Right ventricle myocardium superior (tissue), 1 donor: ENCODE results near the gene KCNG1. TPM values are rescaled to one million over a fixed set of nuclear protein-coding genes. Genes with fewer than 3 reads are reported as not detected.

Experiments
- ATAC-seq: fragments of 200-7000 bp; cut with Tn5 transposase; one replicate; pipeline ENCODE4 v1.9.1; 2020; ENCODE audit warnings: mild to moderate bottlenecking; ENCODE audit not compliant: poor library complexity
- DNase-seq: peaks from one replicate; pipeline ENCODE4 v3.0.0-alpha.2; 2020
- intact Hi-C: fragments of 100-400 bp; cut with DNase I; formaldehyde crosslinking; loops from one replicate; pipeline ENCODE4 v1.11.2; 2022
- total RNA-seq: library from RNA; stranded (reverse); fragmentation: NEBNext Ultra II Directional; extraction: Animal tissue kit (Norgen Biotek cat#: 25700); gene quantifications from one replicate; pipeline ENCODE4 v1.2.1, GENCODE V29; 2021
- donor health status: DM: no; HTN: yes; CAD: no; lungs with severe emphysema.

The KCNG1 gene
- total RNA-seq, 1 donor from 2014 or later = 0.32 TPM

DNA sequence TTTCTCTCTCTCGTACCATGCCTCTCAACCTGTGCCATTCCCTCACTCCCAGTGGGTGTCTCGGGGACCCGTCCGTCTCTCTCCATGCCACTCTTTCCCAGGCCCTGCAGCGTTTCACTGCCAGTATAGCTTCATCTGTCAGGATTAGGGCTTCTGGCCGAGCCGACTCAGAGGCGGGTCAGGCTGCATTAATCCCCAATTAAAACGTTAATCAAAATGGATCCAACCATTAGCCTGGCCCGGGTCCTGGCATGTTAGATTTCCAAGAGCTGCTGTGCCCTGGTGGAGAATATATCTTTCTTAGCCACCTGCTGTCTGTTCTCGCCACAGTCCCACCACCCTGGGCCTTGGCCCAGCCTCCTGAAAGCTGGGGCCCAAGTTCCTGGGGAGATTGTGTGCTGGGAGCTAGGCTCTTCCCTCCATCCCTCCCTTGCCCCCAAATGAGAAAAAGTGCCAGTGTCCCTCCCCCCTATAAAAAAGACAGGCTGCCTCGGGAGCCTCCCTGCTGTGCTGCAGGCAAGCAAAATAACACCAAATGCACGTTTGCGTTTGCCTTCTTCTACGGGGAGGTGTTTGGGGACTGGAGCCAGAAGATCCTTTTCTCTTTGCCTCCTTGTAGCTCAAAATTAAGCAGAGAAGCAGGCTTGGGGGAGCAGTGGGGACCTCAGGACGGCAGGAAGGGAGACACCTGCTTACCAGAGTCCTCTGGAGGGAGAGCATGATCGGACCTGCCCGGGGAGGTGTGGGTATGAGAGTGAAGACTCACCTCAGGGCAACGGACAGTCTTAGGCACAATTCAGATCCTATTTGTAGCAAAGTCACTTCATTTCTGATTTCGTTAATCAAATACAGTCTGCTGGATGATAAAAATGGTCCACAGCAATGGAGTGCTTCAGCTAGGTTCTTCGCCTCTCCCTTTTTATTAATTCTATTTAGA is 3.0 kb downstream of the KCNG1 start:
- ATAC-seq (no peak), DNase-seq (no peak)
- intact Hi-C loops = no loop called here

DNA sequence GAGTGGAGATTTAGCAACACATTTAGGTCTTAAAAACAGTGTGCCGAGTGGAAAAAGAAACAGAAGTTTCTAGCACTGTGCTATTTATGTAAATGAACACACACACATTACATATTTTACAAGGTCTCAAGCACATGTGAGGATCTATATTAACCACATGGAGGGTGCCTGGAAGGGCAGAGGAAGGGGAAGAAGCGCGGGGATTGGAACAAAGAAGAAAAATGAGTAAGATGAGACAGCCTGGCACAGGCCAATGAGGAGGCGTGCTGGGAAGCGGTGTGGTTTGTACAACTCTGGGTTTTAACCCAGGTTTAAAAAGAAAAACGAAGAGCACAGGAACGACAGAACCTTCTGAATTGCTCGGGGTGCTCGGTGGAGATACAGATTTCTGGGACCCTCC is 5.7 kb downstream of the KCNG1 start:
- intact Hi-C loops = no loop called here
- DNase-seq = no peak
- ATAC-seq = no peak

DNA sequence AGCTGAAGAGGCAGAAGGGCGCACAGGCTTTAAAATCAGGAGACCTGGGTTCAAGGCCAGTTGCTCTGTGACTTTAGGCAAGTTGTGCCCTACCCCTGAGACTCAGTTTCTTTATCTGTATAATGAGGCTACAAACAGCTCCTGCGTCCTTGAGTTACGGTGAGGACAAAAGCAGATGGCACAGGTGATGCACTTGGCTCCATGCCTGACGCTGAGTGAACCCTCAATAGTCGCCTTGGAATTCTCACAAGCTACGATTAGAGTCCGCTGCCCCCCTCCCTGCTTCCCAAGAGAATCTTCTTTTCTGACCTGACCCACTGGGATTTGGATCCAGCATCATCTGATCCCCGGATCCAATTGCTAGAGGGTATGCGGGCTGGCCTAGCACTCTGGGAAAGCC is 6.4 kb downstream of the KCNG1 start:
- no peak for ATAC-seq
- intact Hi-C loops = no loop called here

DNA sequence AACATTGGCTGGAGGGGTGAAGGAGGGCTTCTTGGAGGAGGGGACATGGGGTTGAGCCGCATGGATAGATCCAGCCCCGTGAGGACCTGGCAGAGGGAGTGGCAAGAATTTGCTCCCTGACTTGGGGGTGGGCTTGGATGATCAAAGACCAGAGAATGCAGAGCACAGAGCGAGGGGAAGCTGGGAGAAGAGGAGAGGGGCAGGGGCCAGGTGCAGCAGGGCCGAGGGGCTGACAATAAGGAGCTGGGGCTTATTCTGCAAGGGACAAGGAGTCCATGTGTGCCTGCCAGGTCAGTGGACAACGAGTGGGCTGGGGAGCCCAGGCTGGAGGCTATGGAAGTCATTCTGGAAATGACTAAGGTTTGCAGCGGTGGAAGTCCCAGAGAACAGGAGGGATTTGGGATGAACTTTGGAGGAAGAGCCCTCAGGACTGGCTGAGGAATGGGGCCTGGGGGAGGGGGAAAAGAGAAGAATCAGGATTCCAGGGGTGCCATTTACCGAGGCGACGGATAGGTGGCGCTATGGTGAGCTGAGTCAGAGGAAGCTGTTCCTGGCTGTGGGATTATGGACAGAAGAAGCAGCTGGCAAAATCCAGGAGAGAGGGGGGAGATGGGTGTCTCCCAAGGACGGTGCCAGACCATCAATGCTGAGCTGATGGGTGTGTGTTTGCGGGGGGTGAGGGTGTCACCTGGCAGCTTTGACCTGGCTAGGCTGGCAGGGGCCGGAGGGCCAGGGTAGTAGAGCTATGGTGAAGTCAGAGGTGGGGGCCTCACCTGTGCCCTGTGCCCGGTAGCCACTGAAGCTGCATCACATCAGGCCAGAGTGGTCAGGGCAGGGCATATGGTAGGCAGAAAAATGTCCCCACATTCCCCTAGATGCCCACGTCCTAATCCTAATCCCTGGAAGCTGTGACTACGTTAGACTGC is 7.8 kb downstream of the KCNG1 start:
- intact Hi-C loops = no loop called here
- ATAC-seq (peak; percentile 46), DNase-seq (no peak)

More for the DNA sequence above, 6.4 kb downstream of the KCNG1 start:
- no peak for DNase-seq

DNA sequence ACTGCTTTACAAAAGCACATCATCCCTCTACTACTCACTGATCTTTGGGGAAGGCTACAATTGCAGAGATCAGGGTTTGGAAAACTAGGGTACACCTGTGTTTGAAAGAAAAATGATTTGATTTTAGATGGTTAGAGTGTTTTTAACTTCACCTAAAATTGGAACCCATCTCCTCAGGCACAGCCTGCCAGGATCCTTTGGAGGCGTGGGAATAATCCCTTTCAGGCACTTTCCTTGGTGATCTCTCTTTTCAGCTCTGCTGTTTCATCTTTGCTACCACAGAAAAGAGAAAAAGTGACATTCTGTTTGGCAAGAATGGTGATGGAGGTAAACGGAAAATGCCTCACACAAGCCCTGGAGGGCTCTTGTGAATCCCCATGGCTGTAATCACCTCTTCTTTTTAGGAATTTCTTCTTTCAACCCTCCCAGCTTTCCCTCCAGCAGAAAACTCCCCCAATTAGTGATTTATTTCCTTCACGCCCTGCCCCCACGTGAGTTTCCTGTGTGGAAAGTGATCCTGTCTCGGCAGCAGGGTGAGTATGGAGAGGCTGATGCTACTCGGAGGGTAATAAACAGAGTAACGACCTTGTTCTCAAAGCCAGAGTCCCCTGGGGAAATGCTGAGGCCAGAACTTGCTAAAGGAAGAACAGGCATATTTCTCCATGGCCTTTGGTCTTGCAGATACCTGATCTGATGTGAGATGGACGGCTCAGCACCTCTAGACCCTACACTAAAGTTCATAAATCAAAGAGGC is 9.2 kb downstream of the KCNG1 start:
- intact Hi-C loops = no loop called here
- ATAC-seq = no peak
- DNase-seq = no peak

DNA sequence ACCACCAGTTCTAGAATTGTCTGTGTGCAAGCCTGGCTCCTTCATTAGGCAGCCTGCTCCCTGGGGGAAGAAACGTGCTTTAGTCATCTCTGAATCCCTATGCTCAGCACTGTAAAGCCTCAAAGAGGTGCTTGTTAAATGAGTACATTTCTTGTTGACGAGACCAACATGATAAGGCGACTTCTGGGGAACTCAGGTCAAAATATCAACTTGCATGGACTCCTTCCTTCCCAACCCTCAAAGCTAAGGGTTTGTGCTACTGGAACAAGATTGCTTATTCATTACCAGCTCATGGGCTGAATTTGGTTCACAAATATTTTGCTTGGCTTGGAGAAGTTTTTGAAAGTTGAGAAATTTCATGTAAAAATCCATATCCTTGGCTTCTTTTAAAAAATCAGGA is 10.6 kb downstream of the KCNG1 start:
- ATAC-seq = no peak
- no peak for DNase-seq
- intact Hi-C loops = no loop called here

DNA sequence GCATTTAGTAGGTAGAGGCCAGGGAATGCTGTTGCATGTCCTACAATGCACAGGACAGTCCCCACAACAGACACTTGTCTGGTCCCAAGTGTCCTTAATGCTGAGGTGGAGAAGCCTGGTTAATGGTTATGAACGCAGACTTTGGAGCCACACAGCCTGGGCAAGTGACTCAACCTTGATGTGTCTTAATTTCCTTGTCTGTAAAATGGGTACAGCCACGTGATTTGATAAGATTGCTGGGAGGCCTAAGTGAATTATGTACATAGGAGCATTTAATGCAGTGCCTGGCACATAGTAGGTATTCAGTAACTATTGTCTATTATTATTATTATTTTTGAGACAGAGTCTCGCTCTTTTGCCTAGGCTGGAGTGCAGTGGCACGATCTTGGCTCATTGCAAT is 11.4 kb downstream of the KCNG1 start:
- no peak for ATAC-seq
- DNase-seq = no peak
- intact Hi-C loops = no loop called here

DNA sequence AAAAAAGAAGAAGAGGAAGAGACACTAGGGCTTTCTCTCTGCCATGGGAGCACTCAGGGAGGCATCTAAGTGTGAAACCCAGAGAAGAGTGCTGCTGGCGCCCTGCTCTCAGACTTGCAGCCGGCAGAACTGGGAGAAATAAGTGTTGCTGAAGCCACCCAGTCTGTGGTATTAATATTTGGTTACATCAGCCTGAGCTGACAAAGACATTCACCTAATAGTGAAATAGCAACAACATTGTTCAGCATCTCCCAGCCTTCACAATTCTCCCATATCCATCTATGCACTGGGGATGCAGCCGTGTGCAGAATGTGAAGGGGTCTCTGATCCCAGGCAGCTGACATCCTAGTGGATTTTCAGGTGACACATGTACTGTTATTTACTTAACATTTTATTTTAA is 12.0 kb downstream of the KCNG1 start:
- no peak for DNase-seq
- intact Hi-C loops = no loop called here
- no peak for ATAC-seq

DNA sequence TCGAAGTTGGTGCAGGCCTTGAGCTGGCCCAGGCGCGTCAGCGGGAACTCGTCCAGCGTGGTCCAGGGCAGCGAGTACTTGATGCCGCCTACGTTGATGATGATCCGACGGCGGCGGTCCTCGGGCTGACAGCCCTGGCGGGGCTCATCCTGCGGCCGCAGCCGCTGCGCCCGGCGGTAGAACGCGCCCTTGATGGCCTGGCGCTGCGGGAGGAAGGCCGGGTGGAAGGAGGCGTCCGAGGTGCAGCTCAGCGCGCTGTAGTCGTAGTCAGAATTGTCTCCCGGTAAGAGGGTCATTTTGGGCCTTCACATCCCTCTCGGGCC is 12.9 kb downstream of the KCNG1 start:
- DNase-seq (no peak), ATAC-seq (no peak)
- intact Hi-C loops = no loop called here

DNA sequence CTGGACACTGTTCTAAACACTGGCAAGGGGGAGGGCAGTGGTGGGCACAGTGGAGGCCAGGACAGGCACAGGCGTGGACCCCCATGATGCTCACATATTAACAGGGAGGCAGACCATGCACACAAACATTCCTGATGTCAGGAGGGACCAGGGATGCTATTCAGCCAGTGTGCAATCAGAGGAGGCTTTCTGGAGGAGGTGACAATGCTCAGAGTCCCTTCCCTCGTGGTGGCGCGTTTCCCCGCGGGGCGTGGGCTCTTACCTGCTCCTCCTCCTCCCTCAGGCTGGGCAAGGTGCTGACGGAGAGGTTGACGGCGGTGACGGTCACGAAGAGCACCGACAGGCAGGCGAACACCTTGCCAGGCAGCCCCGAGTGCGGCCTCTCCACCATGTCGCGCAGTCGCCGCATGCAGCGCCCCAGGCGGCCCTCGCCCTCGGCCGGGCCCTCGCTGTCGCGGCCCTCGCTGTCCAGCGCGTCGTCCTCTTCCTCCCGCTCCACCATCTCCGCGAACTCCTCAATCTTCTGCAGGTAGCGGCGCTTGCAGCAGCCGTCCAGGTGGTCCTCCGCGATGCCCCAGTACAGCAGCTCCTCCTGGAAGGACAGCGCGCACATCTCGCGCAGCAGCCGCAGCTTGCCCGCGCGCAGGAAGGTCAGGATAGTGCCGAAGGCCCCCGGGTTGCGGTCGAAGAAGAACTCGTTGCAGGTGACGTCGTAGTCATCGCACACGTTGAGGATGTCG is 13.4 kb downstream of the KCNG1 start:
- ATAC-seq = no peak
- intact Hi-C loops = no loop called here
- no peak for DNase-seq

DNA sequence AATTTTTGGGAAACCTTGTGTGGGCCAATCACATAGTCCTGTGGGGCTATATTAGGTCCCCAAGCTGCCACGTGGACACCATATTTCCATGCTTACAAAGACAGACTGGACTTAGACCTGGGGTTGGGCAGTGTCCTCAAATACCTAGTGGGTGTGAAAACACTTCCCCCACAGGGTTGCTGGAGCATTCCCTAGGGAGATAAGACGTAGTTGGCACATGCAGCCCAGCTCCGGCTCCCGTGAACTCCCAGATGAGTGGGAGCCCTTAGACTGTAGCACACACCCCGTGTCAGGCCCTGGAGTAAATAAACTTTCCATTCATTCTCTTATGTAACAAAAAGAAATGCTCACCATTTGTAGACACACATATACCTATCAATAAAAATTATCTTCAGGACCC is 14.2 kb downstream of the KCNG1 start:
- ATAC-seq (no peak), DNase-seq (no peak)
- intact Hi-C loops = no loop called here

DNA sequence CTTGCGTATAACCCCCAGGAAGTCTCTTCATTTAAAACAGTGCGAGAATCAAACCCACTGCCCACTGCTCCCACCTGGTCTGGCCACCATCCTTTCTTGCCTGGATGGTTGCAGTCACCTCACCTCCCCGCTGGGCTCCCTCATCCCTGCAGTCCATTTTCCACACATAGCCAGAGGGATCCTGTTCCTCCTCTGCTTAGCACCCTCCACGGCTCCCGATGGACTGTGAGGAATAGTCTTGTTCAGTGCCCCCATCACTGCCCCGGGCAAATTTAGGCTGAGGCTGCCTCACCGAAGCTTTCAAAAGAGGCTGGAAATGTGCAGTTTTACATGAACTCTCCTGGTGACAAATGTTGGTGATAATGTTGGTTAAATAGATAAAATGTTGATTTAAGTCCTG is 17.7 kb downstream of the KCNG1 start:
- intact Hi-C loops = no loop called here
- DNase-seq (no peak), ATAC-seq (no peak)

DNA sequence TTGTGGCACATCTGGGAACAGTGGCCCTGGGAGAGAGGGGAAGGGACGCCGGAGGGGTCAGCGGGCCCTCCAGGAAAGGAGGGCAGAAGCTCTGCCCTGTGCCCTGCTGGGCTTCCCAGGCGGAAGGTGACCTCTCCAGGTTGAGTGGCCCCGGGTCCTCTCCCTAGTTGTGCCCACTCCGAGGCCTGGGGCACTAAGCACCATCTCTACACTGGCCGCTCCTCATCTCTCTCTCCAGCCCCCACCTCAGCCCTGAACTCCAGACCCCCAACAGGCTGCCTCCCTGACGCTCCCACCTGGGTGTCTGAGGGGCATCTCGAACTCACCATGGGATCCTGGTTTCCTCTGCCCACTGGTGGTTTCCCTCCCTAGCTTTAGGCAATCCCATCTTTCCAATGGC is 18.1 kb downstream of the KCNG1 start:
- ATAC-seq = no peak
- DNase-seq = no peak
- intact Hi-C loops = no loop called here

DNA sequence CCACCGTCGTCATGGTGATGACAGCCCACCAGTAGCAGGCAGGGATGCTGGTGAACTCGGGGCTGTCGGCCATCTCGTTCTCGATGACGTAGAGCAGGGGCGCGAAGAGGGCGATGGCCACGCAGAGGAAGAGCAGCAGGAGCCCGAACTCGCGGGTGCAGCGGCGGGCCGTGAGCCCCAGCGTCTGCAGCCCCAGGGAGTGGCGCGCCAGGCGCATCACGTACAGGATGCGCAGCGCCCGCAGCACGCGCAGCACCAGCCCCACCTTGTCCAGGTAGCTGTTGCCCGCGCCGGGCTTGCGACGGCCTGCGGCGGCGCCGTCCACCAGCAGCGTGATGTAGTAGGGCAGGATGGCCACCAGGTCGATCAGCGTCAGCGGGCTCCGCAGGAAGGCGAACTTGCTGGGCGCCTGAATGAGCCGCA is 18.6 kb downstream of the KCNG1 start:
- intact Hi-C loops = no loop called here
- DNase-seq (no peak), ATAC-seq (no peak)

DNA sequence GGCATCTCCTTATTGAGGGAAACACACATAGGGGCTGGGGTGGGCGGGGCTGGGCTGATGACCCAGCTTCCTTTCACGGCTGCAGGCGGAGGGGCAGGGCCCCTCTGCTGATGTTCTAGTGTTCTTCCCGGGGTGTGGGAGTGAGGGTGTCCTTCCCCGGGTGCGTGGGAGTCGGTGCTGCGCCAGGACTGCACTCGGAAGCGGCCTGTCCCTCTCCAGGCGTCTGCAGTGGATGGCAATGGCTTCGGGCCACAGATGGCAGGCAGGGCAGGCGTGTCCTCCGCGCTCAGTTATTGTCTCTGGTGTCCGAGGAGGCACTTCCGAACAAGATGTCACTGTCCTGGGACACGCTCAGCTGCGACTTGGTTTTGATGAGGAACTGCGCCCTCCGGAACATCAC is 19.2 kb downstream of the KCNG1 start:
- intact Hi-C loops = no loop called here
- ATAC-seq = no peak
- no peak for DNase-seq

DNA sequence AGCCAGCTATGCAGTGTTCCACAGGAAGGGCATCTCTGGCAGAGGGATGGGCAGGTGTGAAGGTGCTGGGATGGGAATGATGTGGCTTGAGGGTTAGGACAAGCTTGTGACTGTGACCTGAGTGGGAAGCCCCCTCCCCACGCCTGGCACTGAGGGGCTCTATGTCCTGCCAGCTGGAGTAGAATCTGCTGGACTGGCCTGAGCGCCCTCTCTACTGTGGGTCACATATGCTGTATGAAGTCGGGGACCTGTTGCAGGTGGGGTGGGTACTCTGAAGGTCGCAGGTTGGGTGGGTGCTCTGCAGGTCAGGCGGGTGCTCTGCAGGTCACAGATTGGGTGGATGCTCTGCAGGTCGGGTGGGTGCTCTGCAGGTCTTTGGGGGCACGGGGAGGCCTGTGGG is 20.3 kb downstream of the KCNG1 start:
- ATAC-seq = no peak
- DNase-seq = no peak
- intact Hi-C loops = no loop called here

DNA sequence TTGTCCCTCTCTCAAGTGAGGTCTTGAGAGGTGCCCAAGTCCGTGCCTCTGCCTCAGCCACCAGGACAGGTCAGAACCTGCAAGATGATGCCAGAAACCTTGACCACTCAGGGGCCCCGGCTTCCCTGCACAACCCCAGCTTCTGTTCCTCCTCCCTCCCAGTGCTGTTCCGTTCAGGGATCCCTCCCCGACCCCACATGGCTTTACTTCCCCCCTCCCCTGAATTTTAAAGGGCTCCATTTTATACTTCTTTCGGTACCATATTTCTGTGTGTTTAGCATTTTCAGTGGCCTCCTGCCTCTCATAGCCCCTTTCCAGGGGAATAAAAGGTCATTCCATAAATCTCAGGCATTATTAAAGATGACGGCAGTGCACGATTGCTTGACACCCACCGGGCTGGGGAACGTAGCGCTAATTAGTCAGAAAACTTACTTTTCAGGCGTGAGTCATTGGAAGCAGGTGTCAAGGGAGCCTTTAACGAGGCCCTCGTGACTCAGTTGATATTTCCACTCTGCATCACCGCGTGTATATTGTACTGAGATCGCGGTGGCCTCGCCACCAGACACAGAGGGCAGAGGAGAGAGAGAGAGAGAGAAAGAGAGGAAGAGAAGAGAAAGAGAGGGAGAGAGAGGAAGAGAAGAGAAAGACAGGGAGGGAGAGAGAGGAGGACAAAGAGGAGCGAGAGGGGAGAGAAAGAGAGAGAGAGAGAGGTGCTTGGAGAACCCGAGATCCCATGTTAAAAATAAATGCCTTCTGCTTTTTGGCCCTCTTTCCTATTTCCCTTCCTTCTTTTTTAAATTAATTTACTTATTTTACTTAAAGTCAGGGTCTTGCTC is 21.3 kb downstream of the KCNG1 start:
- intact Hi-C loops = no loop called here
- DNase-seq = no peak
- no peak for ATAC-seq

DNA sequence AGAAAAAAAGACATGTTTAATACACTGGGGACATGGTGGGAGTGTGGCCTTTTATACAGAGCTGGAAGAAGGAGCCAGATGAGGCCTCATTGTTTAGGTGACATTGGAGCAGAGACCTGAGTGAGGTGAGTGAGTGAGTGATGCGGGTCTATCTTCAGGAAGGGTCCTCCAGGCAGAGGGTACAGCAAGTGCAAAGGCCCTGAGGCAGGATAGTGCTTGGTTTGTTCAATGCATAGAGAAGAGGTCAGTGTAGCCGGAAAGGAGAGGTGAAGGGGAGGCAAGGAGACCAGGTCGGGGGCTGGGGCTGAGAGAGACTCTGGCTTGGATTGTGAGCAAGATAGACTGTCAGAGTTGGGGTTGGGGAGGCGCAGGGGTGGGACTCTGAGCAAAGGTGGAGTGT is 23.6 kb downstream of the KCNG1 start:
- DNase-seq (no peak), ATAC-seq (no peak)
- intact Hi-C loops = no loop called here
